Measurements from ENCODE around the gene MICAL3.

DNA sequence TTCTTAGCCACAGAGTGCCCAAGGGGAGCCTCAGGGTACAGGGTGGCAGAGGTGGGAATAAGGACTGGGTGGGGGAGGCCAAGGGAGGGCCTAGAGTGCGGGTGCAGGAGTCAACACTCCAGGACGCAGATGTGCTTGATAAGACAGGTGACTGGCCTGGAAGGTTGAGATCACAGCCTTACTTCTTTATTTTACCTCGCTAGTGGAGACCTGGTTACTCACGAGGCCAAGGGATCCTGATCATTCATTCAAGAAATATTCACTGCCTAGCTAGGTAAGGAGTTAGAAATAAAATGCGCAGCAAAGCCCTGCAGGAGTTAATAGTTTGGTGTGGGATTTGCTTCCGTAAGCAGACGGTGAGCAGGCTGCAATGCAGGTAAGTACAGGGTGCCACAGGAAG is 40.3 kb upstream of the MICAL3 start:
- no peak for TF ChIP-seq POLR2A (IDR thresholded peaks at IDR 0.05)
- TF ChIP-seq, protein P1, sequence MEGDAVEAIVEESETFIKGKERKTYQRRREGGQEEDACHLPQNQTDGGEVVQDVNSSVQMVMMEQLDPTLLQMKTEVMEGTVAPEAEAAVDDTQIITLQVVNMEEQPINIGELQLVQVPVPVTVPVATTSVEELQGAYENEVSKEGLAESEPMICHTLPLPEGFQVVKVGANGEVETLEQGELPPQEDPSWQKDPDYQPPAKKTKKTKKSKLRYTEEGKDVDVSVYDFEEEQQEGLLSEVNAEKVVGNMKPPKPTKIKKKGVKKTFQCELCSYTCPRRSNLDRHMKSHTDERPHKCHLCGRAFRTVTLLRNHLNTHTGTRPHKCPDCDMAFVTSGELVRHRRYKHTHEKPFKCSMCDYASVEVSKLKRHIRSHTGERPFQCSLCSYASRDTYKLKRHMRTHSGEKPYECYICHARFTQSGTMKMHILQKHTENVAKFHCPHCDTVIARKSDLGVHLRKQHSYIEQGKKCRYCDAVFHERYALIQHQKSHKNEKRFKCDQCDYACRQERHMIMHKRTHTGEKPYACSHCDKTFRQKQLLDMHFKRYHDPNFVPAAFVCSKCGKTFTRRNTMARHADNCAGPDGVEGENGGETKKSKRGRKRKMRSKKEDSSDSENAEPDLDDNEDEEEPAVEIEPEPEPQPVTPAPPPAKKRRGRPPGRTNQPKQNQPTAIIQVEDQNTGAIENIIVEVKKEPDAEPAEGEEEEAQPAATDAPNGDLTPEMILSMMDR (IDR thresholded peaks at IDR 0.05), result no peak

Data from testis (tissue), 2 donors.